A673 (cell line): ENCODE results near the gene BLCAP. TPM values are rescaled to one million over a fixed set of nuclear protein-coding genes. Genes with fewer than 3 reads are reported as not detected.

Source experiments
- BruUV-seq: library from RNA; stranded (reverse); fragments of 400-500 nt; replicated peaks from 2 replicates; lab custom pipeline; 2021; lab: Mats Ljungman, UMichigan
- CTCF ChIA-PET: fragments of 300-600 bp; sonication (Branson Sonifier 250); formaldehyde crosslinking; loops from one replicate; lab custom pipeline; 2022; ENCODE audit warnings: antibody characterized with exemption; lab: Charles Lee
- POLR2A ChIA-PET: fragments of 300-600 bp; sonication (Branson Sonifier 250); formaldehyde crosslinking; loops from one replicate; lab custom pipeline; 2022; ENCODE audit warnings: antibody characterized with exemption; ENCODE audit not compliant: low non-redundant PET; lab: Charles Lee
- DNase-seq: peaks from one replicate; pipeline ENCODE4 v3.0.0-alpha.2; 2015; ENCODE audit warnings: low spot score
- H3K27ac ChIP-seq: fragments of 200-600 bp; sonication (generic); 2 replicates; pipeline ENCODE4 v1.5.1; 2016; ENCODE audit warnings: mixed run types, low read depth, mild to moderate bottlenecking, mixed read lengths, antibody characterized with exemption, low read length; ENCODE audit not compliant: poor library complexity, severe bottlenecking
- H3K27me3 ChIP-seq: fragments of 200-600 bp; sonication (generic); replicated peaks from 2 replicates; pipeline ENCODE4 v1.6.1; 2017; ENCODE audit warnings: mixed run types, low read depth, mild to moderate bottlenecking, mixed read lengths, antibody characterized with exemption, low read length; ENCODE audit not compliant: insufficient read depth, poor library complexity
- H3K36me3 ChIP-seq: fragments of 200-600 bp; sonication (generic); 2 replicates; pipeline ENCODE4 v1.6.1; 2016; ENCODE audit warnings: mixed run types, mild to moderate bottlenecking, mixed read lengths, antibody characterized with exemption, low read length; ENCODE audit not compliant: insufficient read depth, poor library complexity, severe bottlenecking
- H3K4me1 ChIP-seq: fragments of 200-600 bp; sonication (generic); 2 replicates; pipeline ENCODE4 v1.6.1; 2017; ENCODE audit warnings: mixed run types, mild to moderate bottlenecking, mixed read lengths, antibody characterized with exemption, low read length; ENCODE audit not compliant: insufficient read depth, poor library complexity, severe bottlenecking
- H3K4me3 ChIP-seq: fragments of 200-600 bp; sonication (generic); 2 replicates; pipeline ENCODE4 v1.5.1; 2016; ENCODE audit warnings: low read depth, mixed run types, mild to moderate bottlenecking, mixed read lengths, low read length; ENCODE audit not compliant: poor library complexity, severe bottlenecking
- H3K9me3 ChIP-seq: fragments of 200-600 bp; sonication (generic); 2 replicates; pipeline ENCODE4 v1.6.1; 2016; ENCODE audit warnings: mixed run types, low read depth, mild to moderate bottlenecking, mixed read lengths, antibody characterized with exemption, low read length; ENCODE audit not compliant: poor library complexity, severe bottlenecking
- EZH2 ChIP-seq: fragments of 200-600 bp; sonication (generic); IDR thresholded peaks from 2 replicates; pipeline ENCODE4 v1.6.1; 2017; ENCODE audit warnings: borderline replicate concordance, low read depth, mild to moderate bottlenecking, mixed read lengths, antibody characterized with exemption, low read length; ENCODE audit not compliant: poor library complexity, severe bottlenecking
- intact Hi-C: fragments of 100-400 bp; cut with micrococcal nuclease; formaldehyde crosslinking; loops from one replicate; pipeline ENCODE4 v1.10.0; 2022; ENCODE audit not compliant: unreplicated experiment
- total RNA-seq: library from RNA; stranded (reverse); gene quantifications from 2 replicates; pipeline ENCODE4 v1.2.3, GENCODE V29; 2021
- TF ChIP-seq, protein P1 (sequence below): fragments of 300-800, 200-600 bp; sonication (generic); conservative IDR thresholded peaks from 2 replicates; pipeline ENCODE4 v1.5.1; 2017; ENCODE audit warnings: low read depth, mild to moderate bottlenecking, antibody characterized with exemption, low read length, moderate library complexity, mixed read lengths

BLCAP gene
- total RNA-seq, 1 experiment from 2014 or later = 39.9 TPM

DNA sequence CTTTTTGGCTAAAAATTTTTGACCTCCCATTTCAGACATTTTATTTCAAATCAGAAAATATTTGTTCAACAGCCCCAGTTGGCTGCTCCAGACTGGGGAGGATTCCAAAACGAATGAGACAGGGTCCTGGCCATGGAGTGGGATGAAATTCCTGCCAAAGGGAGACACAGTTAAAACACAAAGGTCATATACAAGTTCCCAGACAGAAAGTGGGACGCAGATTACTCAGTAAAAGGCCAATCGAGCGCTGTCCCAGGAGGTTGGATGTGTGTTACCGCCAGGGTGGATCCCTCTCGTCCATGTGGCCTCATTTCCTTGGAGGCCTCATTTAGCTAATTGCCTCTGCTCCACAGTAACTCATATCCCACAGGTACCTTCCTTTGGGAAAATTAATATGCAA is 48.4 kb downstream of the BLCAP start:
- H3K27ac ChIP-seq = no peak overlapping the region
- peaks cover 5% of the 10 kb centered on the region for H3K4me1 ChIP-seq
- intact Hi-C loops = no loop called here
- peaks cover 5% of the 10 kb centered on the region for H3K27me3 ChIP-seq
- BruUV-seq = no TSS peak
- H3K9me3 ChIP-seq = peaks cover 6% of the 10 kb centered on the region
- no peak for TF ChIP-seq EZH2
- TF ChIP-seq, protein P1, sequence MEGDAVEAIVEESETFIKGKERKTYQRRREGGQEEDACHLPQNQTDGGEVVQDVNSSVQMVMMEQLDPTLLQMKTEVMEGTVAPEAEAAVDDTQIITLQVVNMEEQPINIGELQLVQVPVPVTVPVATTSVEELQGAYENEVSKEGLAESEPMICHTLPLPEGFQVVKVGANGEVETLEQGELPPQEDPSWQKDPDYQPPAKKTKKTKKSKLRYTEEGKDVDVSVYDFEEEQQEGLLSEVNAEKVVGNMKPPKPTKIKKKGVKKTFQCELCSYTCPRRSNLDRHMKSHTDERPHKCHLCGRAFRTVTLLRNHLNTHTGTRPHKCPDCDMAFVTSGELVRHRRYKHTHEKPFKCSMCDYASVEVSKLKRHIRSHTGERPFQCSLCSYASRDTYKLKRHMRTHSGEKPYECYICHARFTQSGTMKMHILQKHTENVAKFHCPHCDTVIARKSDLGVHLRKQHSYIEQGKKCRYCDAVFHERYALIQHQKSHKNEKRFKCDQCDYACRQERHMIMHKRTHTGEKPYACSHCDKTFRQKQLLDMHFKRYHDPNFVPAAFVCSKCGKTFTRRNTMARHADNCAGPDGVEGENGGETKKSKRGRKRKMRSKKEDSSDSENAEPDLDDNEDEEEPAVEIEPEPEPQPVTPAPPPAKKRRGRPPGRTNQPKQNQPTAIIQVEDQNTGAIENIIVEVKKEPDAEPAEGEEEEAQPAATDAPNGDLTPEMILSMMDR = no peak
- no peak for DNase-seq
- POLR2A ChIA-PET = no interaction called here
- H3K4me3 ChIP-seq = no peak overlapping the region
- CTCF ChIA-PET = no interaction called here
- no peaks in the 10 kb centered on the region for H3K36me3 ChIP-seq

DNA sequence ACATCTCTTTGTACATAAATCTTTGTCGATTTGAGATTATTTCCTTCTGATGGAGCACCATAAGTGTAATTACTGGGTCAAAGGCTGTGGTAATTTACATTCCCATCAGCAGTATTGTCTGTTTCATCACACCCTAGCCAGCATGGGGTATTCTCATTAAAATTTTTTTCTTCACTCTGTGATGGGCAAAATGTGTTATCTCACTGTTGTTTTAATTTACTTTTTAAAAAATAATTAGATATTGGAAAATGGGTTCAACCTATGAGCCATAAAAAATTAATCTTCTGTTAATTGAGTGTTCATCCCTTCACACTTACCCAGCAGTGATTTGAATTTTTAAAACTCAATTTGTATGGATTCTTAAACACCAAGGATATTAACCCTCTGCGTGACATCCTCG is 50.6 kb downstream of the BLCAP start:
- Histone ChIP-seq H3K27ac (no peak overlapping the region), H3K36me3 (no peaks in the 10 kb centered on the region), H3K4me1 (peaks cover 5% of the 10 kb centered on the region), H3K9me3 (peaks cover 3% of the 10 kb centered on the region), H3K4me3 (no peak overlapping the region), H3K27me3 (peaks cover 14% of the 10 kb centered on the region)
- no TSS peak for BruUV-seq
- peak; percentile 29 for DNase-seq
- intact Hi-C loops = no loop called here
- TF ChIP-seq EZH2 = no peak
- TF ChIP-seq, protein P1 = no peak
- ChIA-PET POLR2A (no interaction called here), CTCF (interaction anchor here (1.3 kb wide), 1 partner anchor 92 kb away, joined by 3 read pairs; no protein-coding TSS in a partner anchor)

DNA sequence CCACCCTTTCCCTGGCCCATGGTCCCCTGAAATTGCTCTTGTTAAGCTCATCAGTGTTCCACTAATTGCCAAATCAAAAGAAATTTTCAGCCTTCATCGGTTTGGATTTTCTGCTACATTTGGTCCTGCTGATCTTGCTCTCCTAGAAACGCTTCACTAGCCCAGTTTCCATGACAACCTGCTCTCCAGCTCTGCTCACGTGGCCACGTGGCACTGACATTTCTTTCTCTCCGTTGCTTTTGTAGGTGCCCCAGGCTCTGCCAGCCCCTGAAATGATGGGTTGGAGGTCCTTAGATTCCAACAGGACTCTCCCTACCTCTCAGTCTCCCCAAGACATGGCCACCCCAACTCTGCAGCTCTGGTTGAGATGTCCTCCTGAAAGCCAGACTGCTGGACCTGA is 52.4 kb downstream of the BLCAP start:
- TF ChIP-seq, protein P1 = no peak
- no peak for TF ChIP-seq EZH2
- peaks cover 5% of the 10 kb centered on the region for H3K4me1 ChIP-seq
- no TSS peak for BruUV-seq
- no peak for DNase-seq
- POLR2A ChIA-PET = no interaction called here
- CTCF ChIA-PET = no interaction called here
- H3K27me3 ChIP-seq = peaks cover 14% of the 10 kb centered on the region
- H3K9me3 ChIP-seq = no peaks in the 10 kb centered on the region
- no peak overlapping the region for H3K4me3 ChIP-seq
- H3K36me3 ChIP-seq = no peaks in the 10 kb centered on the region
- intact Hi-C loops = no loop called here
- H3K27ac ChIP-seq = no peak overlapping the region
